ENCODE measurements around the gene TCF7. TPM values are rescaled to one million over a fixed set of nuclear protein-coding genes. Genes with fewer than 3 reads are reported as not detected.

The TCF7 gene
- total and polyA plus RNA-seq, 2 of the 13 experiments (the other 11 are each of a cell fraction or from before 2014, with no cell fraction given): 6.3 to 6.8 TPM

DNA sequence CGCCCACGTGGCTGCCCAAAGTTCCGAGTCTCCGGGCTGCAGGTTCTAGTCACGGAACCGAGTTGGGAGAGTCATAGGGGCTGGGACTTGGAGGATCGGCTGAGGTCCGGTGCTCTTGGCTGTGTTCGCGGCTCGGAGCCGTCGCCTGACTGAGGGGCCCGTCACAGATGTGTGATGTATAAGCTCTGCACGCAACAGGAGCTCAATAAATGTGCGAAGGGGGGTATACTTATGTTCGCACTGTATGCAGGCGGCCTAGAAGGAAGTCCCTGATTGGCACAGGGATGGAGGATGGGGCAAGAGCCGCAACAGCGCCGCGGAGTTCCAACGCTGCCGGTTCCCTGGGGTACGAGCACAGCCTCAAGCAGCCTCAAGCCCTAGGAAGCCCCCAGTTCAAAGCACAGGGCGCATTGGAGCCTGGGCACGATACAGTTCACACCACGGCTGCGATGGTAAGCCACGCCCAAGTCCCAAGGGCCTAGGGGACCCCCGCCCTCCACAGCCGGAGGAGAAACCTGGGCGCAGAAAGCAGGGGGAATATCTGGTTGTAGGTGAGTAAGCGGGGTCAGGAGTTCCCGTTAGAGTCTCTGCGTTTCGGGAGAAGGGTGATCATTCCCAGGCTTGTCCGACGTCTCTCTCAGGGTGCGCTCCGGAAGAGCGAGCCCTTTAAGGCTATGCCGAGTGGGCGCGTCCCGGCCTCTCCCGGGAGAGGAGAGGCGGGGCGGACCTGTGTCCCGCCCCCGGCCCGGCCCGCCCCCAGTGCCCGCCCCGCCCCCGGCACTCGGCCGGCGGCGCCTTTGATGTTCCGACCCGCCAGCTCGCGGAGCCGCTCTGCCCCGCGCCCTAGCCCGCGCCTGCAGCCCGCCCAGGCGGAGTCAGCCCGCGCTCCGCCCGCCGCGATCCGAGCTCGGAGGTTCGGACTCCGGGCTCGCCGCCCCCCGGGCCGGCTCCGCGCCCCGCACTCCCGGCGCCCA lies at the start of gene TCF7 (continued):
- TF ChIP-seq, protein P1, sequence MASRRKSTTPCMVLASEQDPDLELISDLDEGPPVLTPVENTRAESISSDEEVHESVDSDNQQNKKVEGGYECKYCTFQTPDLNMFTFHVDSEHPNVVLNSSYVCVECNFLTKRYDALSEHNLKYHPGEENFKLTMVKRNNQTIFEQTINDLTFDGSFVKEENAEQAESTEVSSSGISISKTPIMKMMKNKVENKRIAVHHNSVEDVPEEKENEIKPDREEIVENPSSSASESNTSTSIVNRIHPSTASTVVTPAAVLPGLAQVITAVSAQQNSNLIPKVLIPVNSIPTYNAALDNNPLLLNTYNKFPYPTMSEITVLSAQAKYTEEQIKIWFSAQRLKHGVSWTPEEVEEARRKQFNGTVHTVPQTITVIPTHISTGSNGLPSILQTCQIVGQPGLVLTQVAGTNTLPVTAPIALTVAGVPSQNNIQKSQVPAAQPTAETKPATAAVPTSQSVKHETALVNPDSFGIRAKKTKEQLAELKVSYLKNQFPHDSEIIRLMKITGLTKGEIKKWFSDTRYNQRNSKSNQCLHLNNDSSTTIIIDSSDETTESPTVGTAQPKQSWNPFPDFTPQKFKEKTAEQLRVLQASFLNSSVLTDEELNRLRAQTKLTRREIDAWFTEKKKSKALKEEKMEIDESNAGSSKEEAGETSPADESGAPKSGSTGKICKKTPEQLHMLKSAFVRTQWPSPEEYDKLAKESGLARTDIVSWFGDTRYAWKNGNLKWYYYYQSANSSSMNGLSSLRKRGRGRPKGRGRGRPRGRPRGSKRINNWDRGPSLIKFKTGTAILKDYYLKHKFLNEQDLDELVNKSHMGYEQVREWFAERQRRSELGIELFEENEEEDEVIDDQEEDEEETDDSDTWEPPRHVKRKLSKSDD (CRISPR knock-in tag; IDR thresholded peaks at IDR 0.05; ENCODE audit: low read depth): no peak
- TF ChIP-seq ZBTB20 (CRISPR knock-in tag; IDR thresholded peaks at IDR 0.05; ENCODE audit: borderline replicate concordance, low read depth): no peak
- TF ChIP-seq CBX2 (IDR thresholded peaks at IDR 0.05; ENCODE audit: low read depth, low read length): no peak
- TF ChIP-seq CBX2 (CRISPR knock-in tag; IDR thresholded peaks at IDR 0.05; ENCODE audit: low read depth): no peak
- no peak for TF ChIP-seq GATAD2A (CRISPR knock-in tag; IDR thresholded peaks at IDR 0.05)
- no peak for TF ChIP-seq PRDM4 (CRISPR knock-in tag; IDR thresholded peaks at IDR 0.05; ENCODE audit: borderline replicate concordance)
- no peak for TF ChIP-seq SMARCE1 (IDR thresholded peaks at IDR 0.05; ENCODE audit: borderline replicate concordance)
- no peak for TF ChIP-seq RFXANK (CRISPR knock-in tag; IDR thresholded peaks at IDR 0.05)
- no peak for TF ChIP-seq ZBTB25 (CRISPR knock-in tag; IDR thresholded peaks at IDR 0.05)
- TF ChIP-seq ARID3A (IDR thresholded peaks at IDR 0.05; ENCODE audit: low read depth, low read length): no peak
- no peak for TF ChIP-seq MTF1 (CRISPR knock-in tag; IDR thresholded peaks at IDR 0.05)
- no peak for TF ChIP-seq DDIT3 (CRISPR knock-in tag; IDR thresholded peaks at IDR 0.05)
- no peak for TF ChIP-seq MBNL3 (CRISPR knock-in tag; conservative IDR thresholded peaks at IDR 0.05)
- no peak for TF ChIP-seq GATAD1 (CRISPR knock-in tag; IDR thresholded peaks at IDR 0.05)
- TF ChIP-seq ZKSCAN5 (CRISPR knock-in tag; IDR thresholded peaks at IDR 0.05): no peak
- no peak for TF ChIP-seq IKZF4 (CRISPR knock-in tag; IDR thresholded peaks at IDR 0.05; ENCODE audit: borderline replicate concordance, low read depth, not compliant biosample characterization)
- no peak for TF ChIP-seq KDM6A (CRISPR knock-in tag; IDR thresholded peaks at IDR 0.05; ENCODE audit: low read depth)
- TF ChIP-seq ZNF83 (CRISPR knock-in tag; IDR thresholded peaks at IDR 0.05; ENCODE audit: borderline replicate concordance): no peak
- peak; percentile 97 for TF ChIP-seq SRF (IDR thresholded peaks at IDR 0.05; ENCODE audit: low read depth, low read length)
- no peak for TF ChIP-seq JUND (CRISPR knock-in tag; IDR thresholded peaks at IDR 0.05)
- no peak for TF ChIP-seq ZNF326 (CRISPR knock-in tag; IDR thresholded peaks at IDR 0.05; ENCODE audit: borderline replicate concordance)
- TF ChIP-seq DNMT3B (CRISPR knock-in tag; conservative IDR thresholded peaks at IDR 0.05): no peak
- TF ChIP-seq PHB2 (IDR thresholded peaks at IDR 0.05; ENCODE audit: partially characterized antibody): no peak

Measured in HepG2 (cell line).